HG02759 (cell line): ENCODE data around the gene LRMDA.
"Not testable (repeated sequence)": the region's sequence is repeated elsewhere in the genome, so short reads cannot be mapped to it uniquely, and the experiment has no call there.

ENCODE experiments used
- ATAC-seq: cut with Tn5 transposase; IDR thresholded peaks from one replicate; pipeline ENCODE4 v1.9.1; 2021; ENCODE audit warnings: mild to moderate bottlenecking, moderate library complexity; ENCODE audit not compliant: unreplicated experiment

LRMDA gene

DNA sequence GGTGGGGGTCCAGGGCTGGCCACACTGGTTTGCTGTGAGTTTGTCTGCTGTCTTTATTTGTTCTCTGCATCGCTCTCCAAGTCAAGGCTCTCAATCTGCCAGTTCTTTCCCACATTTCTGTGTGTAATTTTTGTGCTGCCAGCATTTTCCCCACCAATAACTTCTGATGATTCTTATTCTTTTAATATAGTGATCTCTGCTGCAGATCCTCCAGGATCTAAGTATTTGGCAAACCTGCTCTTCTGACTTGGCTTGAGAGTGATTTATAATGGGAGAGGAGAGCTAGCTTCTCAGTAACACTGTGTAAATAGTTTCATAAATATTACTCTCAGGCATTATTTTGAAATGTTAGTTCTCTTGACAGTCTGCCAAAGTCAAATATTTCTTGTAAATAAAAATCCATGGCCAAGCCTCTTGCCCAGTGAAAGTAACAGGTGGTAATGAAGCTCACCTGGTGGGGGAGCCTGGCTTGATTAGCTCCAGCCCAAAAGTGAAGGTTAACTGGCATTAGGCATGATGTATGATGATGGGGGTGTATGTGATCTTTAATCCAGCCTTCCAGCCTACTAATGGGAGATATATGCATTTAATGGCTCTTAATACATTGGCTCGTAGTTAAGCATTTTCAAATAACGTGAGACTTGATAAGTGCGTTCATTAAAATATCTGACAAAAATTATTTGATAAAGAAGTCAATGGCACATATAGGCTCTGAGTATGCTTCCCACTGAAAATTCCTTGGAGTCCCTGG lies 1150.3 kb downstream of the LRMDA start:
- no peak for ATAC-seq

DNA sequence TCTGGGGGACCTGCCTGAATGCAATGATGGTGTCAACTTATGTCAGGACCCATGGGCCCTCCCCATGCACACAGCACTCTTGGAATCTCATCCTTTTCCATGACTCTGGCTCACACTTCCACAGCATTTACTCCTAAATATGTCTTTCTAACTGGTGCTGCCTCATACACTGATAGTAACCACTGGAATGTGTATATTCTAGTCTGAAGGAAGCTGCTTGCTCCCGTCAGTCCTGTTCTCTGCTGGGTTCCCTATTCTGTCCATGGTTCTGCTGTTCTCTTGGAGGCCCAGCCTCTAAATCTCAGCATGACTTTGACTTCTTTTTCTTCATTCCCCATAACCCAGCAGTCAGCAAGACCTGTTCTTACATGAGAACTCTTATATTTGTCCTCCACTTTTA lies 1151.1 kb downstream of the LRMDA start:
- ATAC-seq: no peak

DNA sequence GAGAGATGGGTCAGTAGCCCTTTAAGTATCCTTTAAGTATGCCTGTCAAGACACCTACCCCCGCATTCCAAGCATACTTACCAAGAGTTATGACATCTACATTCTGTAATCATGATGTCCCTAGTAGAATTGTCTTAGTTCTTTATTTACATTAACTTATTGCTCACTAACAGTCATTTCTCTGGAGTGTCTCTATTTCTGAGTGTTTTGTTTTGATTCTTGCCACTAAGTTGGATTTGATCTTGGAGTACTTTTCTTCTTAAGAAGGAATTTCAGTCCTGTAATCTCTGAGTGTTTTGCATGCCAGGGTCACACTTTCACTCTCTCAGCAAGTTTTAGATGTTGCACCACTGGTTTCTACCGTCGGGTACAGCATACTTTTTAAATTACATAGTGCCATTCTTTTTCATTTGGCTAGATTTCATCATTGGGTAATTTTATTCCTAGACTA lies 1152.3 kb downstream of the LRMDA start:
- no peak for ATAC-seq

DNA sequence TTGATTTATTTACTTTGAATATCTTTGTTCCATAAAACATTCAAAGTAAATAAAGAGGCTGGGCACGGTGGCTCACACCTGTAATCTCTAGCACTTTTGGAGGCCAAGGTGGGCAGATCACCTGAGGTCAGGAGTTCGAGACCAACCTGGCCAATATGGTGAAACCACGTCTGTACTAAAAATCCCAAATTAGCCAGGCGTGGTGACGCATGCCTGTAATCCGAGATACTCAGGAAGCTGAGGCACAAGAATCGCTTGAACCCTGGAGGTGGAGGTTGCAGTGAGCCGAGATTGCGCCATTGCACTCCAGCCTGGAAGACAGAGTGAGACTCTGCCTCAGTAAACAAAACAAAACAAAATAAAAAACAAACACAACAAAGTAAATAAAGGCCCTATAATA lies 1153.0 kb downstream of the LRMDA start:
- not testable (repeated sequence) for ATAC-seq
